PC-9 (cell line): ENCODE results near the gene SUN1.
"Not testable (repeated sequence)": the region's sequence is repeated elsewhere in the genome, so short reads cannot be mapped to it uniquely, and the experiment has no call there.

ENCODE experiments used
- CTCF ChIP-seq: fragments of 200-600 bp; sonication (generic); conservative IDR thresholded peaks from 2 replicates; pipeline ENCODE4 v1.6.1; 2017; ENCODE audit warnings: mixed run types, antibody characterized with exemption, mild to moderate bottlenecking, moderate library complexity
- EZH2 ChIP-seq: fragments of 200-600 bp; sonication (generic); IDR thresholded peaks from 2 replicates; pipeline ENCODE4 v1.8.0; 2017; ENCODE audit warnings: antibody characterized with exemption, low read depth

GRCh38 chr7:796434-797169 is 35.7 kb upstream of the SUN1 start:
- not testable (repeated sequence) for TF ChIP-seq EZH2, CTCF
